H1 (cell line): ENCODE data around the gene FAM181A. TPM values are rescaled to one million over a fixed set of nuclear protein-coding genes. Genes with fewer than 3 reads are reported as not detected.

Experiments used
- ATF2 ChIP-seq: IDR thresholded peaks from 2 replicates; pipeline ENCODE4 v1.6.1; 2012; ENCODE audit warnings: low read length, inconsistent platforms
- ATF3 ChIP-seq: IDR thresholded peaks from 2 replicates; pipeline ENCODE4 v1.6.1; 2011; ENCODE audit warnings: low read depth, mild to moderate bottlenecking, low read length; ENCODE audit not compliant: insufficient read depth
- CBX8 ChIP-seq: fragments of 300-800, 300-1000 bp; sonication (generic); IDR thresholded peaks from 2 replicates; pipeline ENCODE4 v1.7.1; 2016; ENCODE audit warnings: low read depth, low read length, borderline replicate concordance
- CHD7 ChIP-seq: fragments of 300-600 bp; sonication (generic); IDR thresholded peaks from 2 replicates; pipeline ENCODE4 v1.7.1; 2012; ENCODE audit warnings: low read length, moderate library complexity, mild to moderate bottlenecking, inconsistent platforms; ENCODE audit not compliant: insufficient replicate concordance
- HDAC6 ChIP-seq: IDR thresholded peaks from one replicate; pipeline ENCODE4 v1.7.1; 2012; ENCODE audit warnings: low read depth, mild to moderate bottlenecking, inconsistent platforms, low read length, moderate library complexity
- MAFK ChIP-seq: IDR thresholded peaks from 2 replicates; pipeline ENCODE4 v1.6.1; 2012; ENCODE audit warnings: low read depth, mild to moderate bottlenecking, improper control_type of control experiment, low read length
- NANOG ChIP-seq: IDR thresholded peaks from 2 replicates; pipeline ENCODE4 v1.6.1; 2011; ENCODE audit warnings: low read length, low read depth, mild to moderate bottlenecking, inconsistent platforms; ENCODE audit not compliant: insufficient read depth, poor library complexity, severe bottlenecking
- TEAD4 ChIP-seq: IDR thresholded peaks from 2 replicates; pipeline ENCODE4 v1.6.1; 2012; ENCODE audit warnings: low read depth, low read length, inconsistent platforms, mixed read lengths
- polyA plus RNA-seq, 7 experiments: library from polyadenylated mRNA; depleted of rRNA in 3 of 7; stranded (reverse) in 5 of 7; unstranded in 2 of 7; fragments of >200 nt in 5 of 7; fragments of 200-250 nt in 2 of 7; gene quantifications; 1 replicate in 5 of 7; 2 replicates in 1 of 7; 4 replicates in 1 of 7; pipeline versions ENCODE4 v1.2.1 to v1.2.3, GENCODE V29; 2011 to 2013; ENCODE audit warnings: missing spikeins in 2 of 7, mixed read lengths in 2 of 7
- total RNA-seq: library from RNA; stranded (reverse); fragmentation: NEBNext Ultra II Directional; extraction: Animal tissue kit (Norgen Biotek cat#: 25700); gene quantifications from 2 replicates; pipeline ENCODE4 v1.2.1, GENCODE V29; 2021

Gene FAM181A
- total and polyA plus RNA-seq, 2 of the 8 experiments (the other 6 are each of a cell fraction or from before 2014, with no cell fraction given) = not detected

- no peak for TF ChIP-seq CHD7
- no peak for TF ChIP-seq NANOG
- no peak for TF ChIP-seq ATF2
- TF ChIP-seq HDAC6 = no peak
- no peak for TF ChIP-seq ATF3
- no peak for TF ChIP-seq CBX8
- TF ChIP-seq MAFK = no peak
- TF ChIP-seq TEAD4 = no peak
Measured at GRCh38 chr14:93950948-93951634, 23.9 kb downstream of the FAM181A start (continued).
